CD4-positive, alpha-beta T cell treated with Interleukin-17A for 4 hours (primary cell): Measurements from ENCODE around the gene DCBLD1.

Source experiments
- DNase-seq: peaks from one replicate; pipeline ENCODE4 v3.0.0-alpha.2; 2020; ENCODE audit warnings: mixed read lengths

DCBLD1 gene

GRCh38 chr6:117561128-117561527 is 78.7 kb downstream of the DCBLD1 start:
- no peak for DNase-seq

- no peak for DNase-seq
These were observed 82.2 kb downstream of the DCBLD1 start for GRCh38 chr6:117564681-117565080.

DNA sequence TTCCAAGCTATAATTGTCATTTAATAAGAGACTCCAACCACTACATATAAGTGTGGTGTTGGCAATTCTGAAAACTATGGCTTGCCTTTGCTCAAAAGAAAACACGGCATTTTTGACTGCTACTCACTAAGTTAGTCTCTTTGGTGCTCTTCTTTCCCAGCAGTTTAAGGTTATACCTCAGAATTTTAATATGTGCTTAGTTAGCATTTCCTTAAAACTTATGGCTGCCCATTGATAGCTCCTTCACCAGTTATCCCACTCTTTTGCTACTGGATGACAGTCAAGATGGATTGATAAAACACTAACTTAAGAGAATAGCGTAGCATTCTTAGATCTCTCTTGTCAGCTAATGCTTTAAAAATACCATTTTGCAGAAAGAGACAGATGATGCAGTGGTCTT is 85.8 kb downstream of the DCBLD1 start:
- no peak for DNase-seq

DNA sequence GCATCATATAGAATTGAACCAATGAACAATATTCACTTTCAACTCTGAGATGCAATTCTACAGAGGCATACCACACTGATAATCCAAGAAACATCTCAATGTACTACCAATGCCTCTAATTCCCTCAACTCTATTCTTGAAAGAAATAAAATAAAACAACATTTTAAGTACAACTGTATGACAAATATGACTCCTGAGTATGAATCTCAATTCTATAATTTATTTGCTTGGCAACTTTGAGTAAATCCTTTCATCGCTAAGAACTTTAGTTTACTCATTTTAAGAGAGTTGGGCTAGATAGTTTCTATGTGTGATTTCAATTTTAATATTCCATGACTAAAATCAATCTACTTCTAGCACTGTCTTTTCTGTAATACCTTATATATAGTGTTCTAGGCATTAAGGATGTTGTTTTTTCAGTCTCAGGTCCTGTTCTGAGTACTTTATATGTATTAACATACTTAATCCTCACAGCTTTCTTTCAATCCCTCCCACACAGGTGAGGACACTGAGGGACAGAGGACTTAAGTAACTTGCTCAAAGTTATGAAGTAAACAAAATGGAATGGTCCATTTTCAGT is 86.4 kb downstream of the DCBLD1 start:
- DNase-seq: no peak

DNA sequence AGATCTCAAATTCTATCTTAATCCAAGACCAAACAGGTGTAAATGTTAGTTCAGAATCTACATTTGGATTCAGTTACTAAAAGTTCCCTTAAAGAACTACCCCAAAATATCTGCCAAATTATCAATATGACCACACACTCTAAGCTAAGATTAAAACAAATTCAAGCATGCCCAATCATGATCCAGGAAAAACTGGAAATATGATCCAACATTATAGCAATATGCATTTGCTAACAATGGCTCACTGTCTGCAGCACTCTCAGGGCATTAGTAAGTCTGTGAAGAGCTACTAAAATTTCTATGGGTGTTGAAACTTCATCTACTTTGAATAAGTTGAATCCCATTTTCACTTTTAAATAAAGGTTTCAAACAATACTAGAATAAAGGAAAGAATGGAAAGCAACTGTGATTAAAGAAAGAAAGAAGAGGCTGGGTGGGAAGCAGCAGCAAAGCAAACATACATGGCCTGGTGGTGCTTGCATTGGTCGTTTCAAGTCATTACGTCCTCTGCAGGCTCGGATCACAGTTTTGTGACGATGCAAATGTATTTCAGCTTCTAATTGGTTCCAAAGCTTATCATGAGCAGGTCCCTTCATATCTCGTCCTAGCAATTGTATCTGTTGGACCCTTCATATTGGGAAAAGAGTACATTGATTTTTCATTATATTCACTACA is 90.7 kb downstream of the DCBLD1 start:
- no peak for DNase-seq

DNA sequence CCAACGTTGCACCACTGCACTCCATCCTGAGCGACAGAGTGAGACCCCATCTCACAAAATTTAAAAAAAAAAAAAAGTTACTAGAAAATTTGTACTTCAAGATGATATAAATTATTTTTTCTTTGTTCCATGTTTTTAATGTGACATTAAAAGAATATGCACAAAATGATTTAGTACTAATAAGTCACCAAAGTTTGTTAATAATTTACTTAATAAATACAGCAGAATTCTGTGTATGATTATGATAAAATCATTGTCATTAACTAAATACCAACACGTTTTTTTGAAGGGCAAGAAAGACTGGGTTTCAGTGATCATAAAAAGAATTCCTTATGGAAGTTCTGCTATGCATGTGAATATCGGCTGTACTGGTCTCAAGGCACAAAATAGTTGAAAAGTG is 91.7 kb downstream of the DCBLD1 start:
- no peak for DNase-seq

DNA sequence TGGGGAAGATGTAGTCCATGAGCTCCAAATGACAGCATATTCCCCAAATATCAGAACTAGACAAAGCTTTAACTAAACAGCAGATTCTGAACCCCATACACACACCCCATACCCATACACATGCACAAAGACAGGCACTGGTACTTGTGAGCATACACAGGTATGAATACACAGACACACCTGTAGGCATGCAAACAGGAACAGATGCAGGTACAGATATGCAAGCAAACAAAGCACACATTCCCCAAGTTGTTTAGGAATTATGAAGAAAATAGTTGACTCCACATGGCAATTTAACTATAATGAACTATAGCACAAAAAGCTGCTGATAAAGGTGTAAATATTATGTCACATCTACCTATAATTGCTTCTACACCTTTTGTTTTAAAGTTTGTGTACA is 103.2 kb downstream of the DCBLD1 start:
- no peak for DNase-seq

GRCh38 chr6:117590447-117590846 is 108.0 kb downstream of the DCBLD1 start:
- no peak for DNase-seq

DNA sequence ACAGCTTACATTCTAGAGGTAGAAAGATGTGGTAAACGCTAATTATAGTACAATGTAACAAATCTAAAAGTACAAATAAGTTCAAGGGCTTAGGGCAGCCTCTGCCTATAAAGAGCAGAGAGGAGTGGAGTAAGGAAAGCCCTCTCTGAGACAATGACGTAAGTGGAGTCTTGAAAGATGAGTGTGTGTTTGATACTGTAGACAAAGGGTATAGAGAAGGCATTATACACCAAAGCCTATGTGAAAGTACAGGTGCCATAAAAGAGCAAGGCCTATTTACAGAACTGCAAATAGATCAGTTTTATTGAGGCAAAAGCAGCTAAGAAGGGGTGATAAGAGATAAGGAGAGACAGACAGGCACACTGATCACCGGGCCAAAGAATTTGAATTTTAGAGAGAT is 108.9 kb downstream of the DCBLD1 start:
- DNase-seq: no peak

DNA sequence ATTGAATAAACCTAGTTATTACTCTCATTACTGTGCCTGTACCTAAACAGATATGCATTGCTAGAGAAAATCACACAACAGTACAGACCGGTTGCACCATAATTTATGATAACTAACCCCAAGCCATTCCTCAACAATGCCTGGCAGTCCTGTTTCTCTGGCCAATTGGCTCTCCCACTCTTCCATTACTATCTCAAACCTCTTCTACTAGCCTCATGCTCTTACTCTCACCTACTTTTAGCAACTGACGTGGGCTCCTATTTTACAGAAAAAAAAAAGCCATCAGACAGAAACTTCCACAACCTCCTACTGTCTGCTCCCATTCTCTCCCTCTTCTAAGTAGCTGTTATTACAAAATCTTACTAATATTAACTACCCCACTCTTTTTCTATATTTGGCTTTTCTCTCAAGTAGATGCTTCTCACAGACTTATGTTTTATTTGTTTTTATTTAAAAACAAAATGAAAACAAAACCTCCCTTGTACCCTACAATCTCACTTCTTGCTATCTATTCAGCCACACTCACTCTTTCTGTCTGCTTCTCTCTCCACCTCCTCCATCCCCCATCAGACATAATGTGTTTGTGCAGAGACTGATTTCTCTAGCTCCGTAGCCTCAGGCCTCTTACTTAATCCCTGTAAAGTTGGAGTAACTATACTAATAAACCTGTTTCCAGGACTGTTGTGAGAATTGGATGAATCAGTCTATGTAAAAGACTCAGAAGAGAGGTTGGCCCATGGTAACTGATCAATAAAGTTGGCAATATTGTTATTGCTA is 110.7 kb downstream of the DCBLD1 start:
- DNase-seq: no peak

- DNase-seq: no peak
These were observed 112.8 kb downstream of the DCBLD1 start for GRCh38 chr6:117595099-117595923.

DNA sequence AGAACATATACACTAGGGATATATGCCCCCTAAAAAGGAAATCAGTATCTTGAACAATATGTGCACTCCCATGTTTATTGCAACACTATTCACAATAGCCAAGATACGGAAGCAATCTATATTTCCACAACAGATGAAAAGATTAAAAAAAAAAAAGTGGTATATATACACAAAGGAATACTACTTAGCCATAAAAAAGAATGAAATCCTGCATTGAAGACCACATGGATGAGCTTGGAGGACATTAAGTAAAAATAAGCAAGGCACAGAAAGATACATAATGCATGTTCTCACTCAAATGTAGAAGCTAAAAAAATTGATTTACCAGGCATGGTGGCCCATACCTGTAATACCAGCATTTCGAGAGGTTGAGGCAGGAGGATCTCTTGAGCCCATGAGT is 115.3 kb downstream of the DCBLD1 start:
- no peak for DNase-seq
